Myocyte (in vitro differentiated cells): ENCODE data around the gene AHSA1. TPM values are rescaled to one million over a fixed set of nuclear protein-coding genes. Genes with fewer than 3 reads are reported as not detected.

Experiments used
- DNase-seq: peaks from one replicate; pipeline ENCODE4 v3.0.0-alpha.2; 2012; ENCODE audit warnings: low read depth
- total RNA-seq: library from RNA; depleted of rRNA; stranded (reverse); fragments of >200 nt; gene quantifications from 2 replicates; pipeline ENCODE4 v1.2.3, GENCODE V29; 2014

AHSA1 gene
- total RNA-seq, 1 donor from 2014 or later = 207 TPM

- no peak for DNase-seq
These were observed 12.5 kb downstream of the AHSA1 start for GRCh38 chr14:77470224-77470870.

- no peak for DNase-seq
These were observed 16.0 kb downstream of the AHSA1 start for GRCh38 chr14:77473921-77474320.

GRCh38 chr14:77474479-77475177 lies 16.7 kb downstream of the AHSA1 start:
- DNase-seq = no peak

- DNase-seq = no peak
These were observed 17.7 kb downstream of the AHSA1 start for GRCh38 chr14:77475432-77476115.

- no peak for DNase-seq
These were observed 20.1 kb downstream of the AHSA1 start for GRCh38 chr14:77478029-77478428.

- no peak for DNase-seq
These were observed 20.9 kb downstream of the AHSA1 start for GRCh38 chr14:77478796-77479195.

GRCh38 chr14:77482422-77482821 lies 24.5 kb downstream of the AHSA1 start:
- DNase-seq = no peak

GRCh38 chr14:77485256-77485655 lies 27.4 kb downstream of the AHSA1 start:
- peak; percentile 26 for DNase-seq

GRCh38 chr14:77485901-77486678 lies 28.2 kb downstream of the AHSA1 start:
- no peak for DNase-seq

GRCh38 chr14:77488558-77488957 lies 30.7 kb downstream of the AHSA1 start:
- no peak for DNase-seq

- no peak for DNase-seq
These were observed 31.1 kb downstream of the AHSA1 start for GRCh38 chr14:77489041-77489440.

GRCh38 chr14:77490347-77490986 lies 32.6 kb downstream of the AHSA1 start:
- no peak for DNase-seq

GRCh38 chr14:77491056-77491455 lies 33.2 kb downstream of the AHSA1 start:
- no peak for DNase-seq

GRCh38 chr14:77495334-77495733 lies 37.4 kb downstream of the AHSA1 start:
- DNase-seq = no peak

GRCh38 chr14:77498120-77498979 lies 40.5 kb downstream of the AHSA1 start, which contains the start of gene ISM2:
TSS of gene ISM2 (minus strand) at chr14:77498816. CDS start at chr14:77498793, 23 bp downstream.
- peak; percentile 17 for DNase-seq

- no peak for DNase-seq
These were observed 41.2 kb downstream of the AHSA1 start for GRCh38 chr14:77498984-77499527.

GRCh38 chr14:77502109-77502782 lies 44.4 kb downstream of the AHSA1 start:
- no peak for DNase-seq

- DNase-seq = no peak
These were observed 45.2 kb downstream of the AHSA1 start for GRCh38 chr14:77503138-77503537.

- DNase-seq = no peak
These were observed 47.1 kb downstream of the AHSA1 start for GRCh38 chr14:77505031-77505430.
